PC-3 (cell line): ENCODE results near the gene PRICKLE2.

ENCODE experiments used
- EZH2 ChIP-seq: fragments of 300-600 bp; sonication (generic); IDR thresholded peaks from one replicate; pipeline ENCODE4 v1.6.1; 2017; ENCODE audit warnings: antibody characterized with exemption, mild to moderate bottlenecking, low read length; ENCODE audit not compliant: unreplicated experiment
- EZH2phosphoT487 ChIP-seq: fragments of 300-600 bp; sonication (generic); IDR thresholded peaks from 2 replicates; pipeline ENCODE4 v1.6.1; 2018; ENCODE audit warnings: mild to moderate bottlenecking, antibody characterized with exemption, low read length, borderline replicate concordance
- TF ChIP-seq, protein P1 (sequence below): fragments of 300-600 bp; sonication (generic); conservative IDR thresholded peaks from 2 replicates; pipeline ENCODE4 v1.5.1; 2017; ENCODE audit warnings: antibody characterized with exemption, low read depth, mild to moderate bottlenecking, low read length

DNA sequence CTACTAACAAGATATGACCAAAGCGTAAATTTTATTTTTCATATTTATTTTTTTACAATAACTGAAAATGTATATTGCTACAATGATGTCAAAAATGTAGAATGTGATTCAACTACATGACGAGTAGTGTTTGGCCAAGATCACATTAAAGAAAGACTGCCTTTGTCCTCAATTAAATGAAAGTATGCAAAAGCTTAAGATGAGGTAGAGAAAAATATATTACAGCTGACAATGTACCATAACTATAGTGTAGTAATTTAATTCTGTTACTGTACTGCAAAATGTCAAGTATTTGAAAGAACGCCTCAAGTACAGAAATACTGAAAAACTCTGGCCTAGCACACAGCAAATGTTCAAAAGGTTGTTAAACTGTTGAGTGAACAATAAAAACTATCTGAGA, 9.7 kb downstream of the PRICKLE2 start:
- TF ChIP-seq, protein P1, sequence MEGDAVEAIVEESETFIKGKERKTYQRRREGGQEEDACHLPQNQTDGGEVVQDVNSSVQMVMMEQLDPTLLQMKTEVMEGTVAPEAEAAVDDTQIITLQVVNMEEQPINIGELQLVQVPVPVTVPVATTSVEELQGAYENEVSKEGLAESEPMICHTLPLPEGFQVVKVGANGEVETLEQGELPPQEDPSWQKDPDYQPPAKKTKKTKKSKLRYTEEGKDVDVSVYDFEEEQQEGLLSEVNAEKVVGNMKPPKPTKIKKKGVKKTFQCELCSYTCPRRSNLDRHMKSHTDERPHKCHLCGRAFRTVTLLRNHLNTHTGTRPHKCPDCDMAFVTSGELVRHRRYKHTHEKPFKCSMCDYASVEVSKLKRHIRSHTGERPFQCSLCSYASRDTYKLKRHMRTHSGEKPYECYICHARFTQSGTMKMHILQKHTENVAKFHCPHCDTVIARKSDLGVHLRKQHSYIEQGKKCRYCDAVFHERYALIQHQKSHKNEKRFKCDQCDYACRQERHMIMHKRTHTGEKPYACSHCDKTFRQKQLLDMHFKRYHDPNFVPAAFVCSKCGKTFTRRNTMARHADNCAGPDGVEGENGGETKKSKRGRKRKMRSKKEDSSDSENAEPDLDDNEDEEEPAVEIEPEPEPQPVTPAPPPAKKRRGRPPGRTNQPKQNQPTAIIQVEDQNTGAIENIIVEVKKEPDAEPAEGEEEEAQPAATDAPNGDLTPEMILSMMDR = no peak
- TF ChIP-seq EZH2phosphoT487 (no peak), EZH2 (no peak)
